ENCODE measurements around the gene ZC3H12A. TPM values are rescaled to one million over a fixed set of nuclear protein-coding genes. Genes with fewer than 3 reads are reported as not detected.
A peak's percentile ranks its signal among the peaks of the same experiment; 100 is the strongest.
"Not testable (repeated sequence)": the region's sequence is repeated elsewhere in the genome, so short reads cannot be mapped to it uniquely, and the experiment has no call there.

ZC3H12A gene
- total and polyA plus RNA-seq, 2 donors = 4.2 to 10.9 TPM

DNA sequence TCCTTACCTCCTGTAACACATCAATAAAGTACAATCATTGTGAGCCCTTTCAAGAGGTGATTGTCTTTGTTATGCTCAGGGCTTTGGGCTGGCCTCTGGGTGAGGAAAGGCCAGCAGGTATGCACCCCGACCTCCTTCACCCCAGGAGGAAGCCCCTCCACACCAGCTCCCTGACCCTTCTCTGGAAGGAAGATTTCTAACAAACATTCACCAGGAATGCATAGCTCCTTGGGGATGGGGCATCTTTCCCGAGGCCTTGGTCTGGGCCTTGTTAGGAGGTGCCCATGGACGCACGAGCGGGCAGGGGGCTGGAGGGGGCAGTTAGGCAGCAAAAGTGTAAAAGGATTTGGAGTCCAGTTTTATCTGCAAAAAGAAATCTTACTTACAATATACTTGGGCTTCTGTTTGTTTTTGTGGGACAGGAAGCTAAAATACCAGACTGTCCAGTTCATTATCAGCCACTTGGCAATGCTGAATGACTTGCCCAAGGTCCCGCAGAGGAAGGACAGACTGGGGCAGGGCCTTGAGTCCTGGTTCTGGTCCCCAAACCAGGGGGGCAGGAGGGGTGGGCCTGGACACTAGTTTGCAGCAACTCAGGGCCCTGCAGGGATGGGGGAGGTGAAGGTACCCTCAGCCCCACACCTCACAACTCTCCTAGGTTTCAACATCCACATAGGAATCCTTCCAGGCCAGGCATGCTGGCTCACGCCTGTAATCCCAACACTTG lies 10.1 kb downstream of the ZC3H12A start:
- DNase-seq (ENCODE audit: extremely low spot score) = no peak
- Histone ChIP-seq H3K36me3 (ENCODE audit: insufficient read depth) (peaks cover 2% of the 10 kb centered on the region), H3K27ac (ENCODE audit: low read depth) (peak overlapping the region; percentile 18), H3K4me1 (ENCODE audit: insufficient read depth) (no peaks in the 10 kb centered on the region), H3K4me3 (ENCODE audit: low read depth, low read length) (no peak overlapping the region)
- WGBS = 77% methylated on average over 7 of the region's 7 CpGs

GRCh38 chr1:37485902-37486679 lies 11.7 kb downstream of the ZC3H12A start:
- whole genome bisulfite sequencing = 34% methylated on average over 6 of the region's 6 CpGs
- no peaks in the 10 kb centered on the region for H3K4me1 ChIP-seq (ENCODE audit: insufficient read depth)
- no peak for DNase-seq (ENCODE audit: extremely low spot score)
- H3K27ac ChIP-seq (ENCODE audit: low read depth) = no peak overlapping the region
- peaks cover 3% of the 10 kb centered on the region for H3K36me3 ChIP-seq (ENCODE audit: insufficient read depth)
- H3K4me3 ChIP-seq (ENCODE audit: low read depth, low read length) = no peak overlapping the region

- 20% methylated on average over 10 of the region's 10 CpGs for WGBS
- DNase-seq (ENCODE audit: extremely low spot score) = no peak
- H3K4me3 ChIP-seq (ENCODE audit: low read depth, low read length) = no peak overlapping the region
- peaks cover 4% of the 10 kb centered on the region for H3K36me3 ChIP-seq (ENCODE audit: insufficient read depth)
- H3K4me1 ChIP-seq (ENCODE audit: insufficient read depth) = no peaks in the 10 kb centered on the region
- H3K27ac ChIP-seq (ENCODE audit: low read depth) = no peak overlapping the region
Observed at GRCh38 chr1:37486680-37487618, 12.6 kb downstream of the ZC3H12A start.

GRCh38 chr1:37487619-37487984 lies 13.2 kb downstream of the ZC3H12A start:
- Histone ChIP-seq H3K36me3 (ENCODE audit: insufficient read depth) (peaks cover 4% of the 10 kb centered on the region), H3K27ac (ENCODE audit: low read depth) (no peak overlapping the region), H3K4me3 (ENCODE audit: low read depth, low read length) (no peak overlapping the region), H3K4me1 (ENCODE audit: insufficient read depth) (no peaks in the 10 kb centered on the region)
- WGBS = 91% methylated on average over 5 of the region's 5 CpGs
- no peak for DNase-seq (ENCODE audit: extremely low spot score)

DNA sequence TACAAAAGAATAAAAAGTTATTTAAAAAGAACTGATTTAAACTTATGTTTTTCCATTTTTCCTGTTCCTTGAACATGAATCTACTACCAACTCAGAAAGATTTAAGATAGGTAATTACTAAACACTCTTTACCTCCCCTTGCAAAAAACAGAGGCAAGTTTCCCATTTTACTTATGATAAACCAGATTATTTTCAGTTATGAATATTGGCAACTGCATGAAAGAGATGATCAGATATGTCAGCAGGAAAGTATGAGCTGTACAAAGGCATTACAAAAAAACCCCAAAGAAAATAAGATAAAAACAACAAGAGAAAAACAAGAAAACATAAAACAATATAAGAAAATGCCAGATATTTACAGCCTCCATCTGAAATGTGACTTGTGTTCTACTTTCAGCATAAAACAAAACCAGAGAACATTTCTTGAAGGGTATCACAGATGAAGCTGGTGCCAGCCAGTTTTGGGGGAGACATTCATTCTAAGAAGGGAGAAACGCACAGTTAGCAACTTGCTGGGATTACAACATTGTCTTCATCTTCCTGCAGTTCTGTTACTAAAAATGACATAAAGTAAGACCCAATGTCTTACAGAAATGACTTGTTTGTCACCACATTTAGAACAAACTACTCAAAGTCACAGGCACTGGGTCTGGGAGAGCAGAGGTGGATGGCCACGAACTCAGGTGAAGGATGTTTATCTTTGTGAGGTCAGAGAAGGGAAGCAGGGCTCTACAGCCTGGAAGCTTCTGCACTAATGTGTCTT lies 19.1 kb downstream of the ZC3H12A start:
- H3K36me3 ChIP-seq (ENCODE audit: insufficient read depth) = peaks cover 4% of the 10 kb centered on the region
- 89% methylated on average over 2 of the region's 2 CpGs for WGBS

GRCh38 chr1:37495875-37496274 lies 21.5 kb downstream of the ZC3H12A start:
- DNase-seq (ENCODE audit: extremely low spot score) = no peak
- H3K4me1 ChIP-seq (ENCODE audit: insufficient read depth) = no peaks in the 10 kb centered on the region
- peaks cover 4% of the 10 kb centered on the region for H3K36me3 ChIP-seq (ENCODE audit: insufficient read depth)
- H3K27ac ChIP-seq (ENCODE audit: low read depth) = no peak overlapping the region
- H3K4me3 ChIP-seq (ENCODE audit: low read depth, low read length) = no peak overlapping the region
- 54% methylated on average over 1 of the region's 1 CpG for WGBS

More for the DNA sequence above, 19.1 kb downstream of the ZC3H12A start:
- H3K27ac ChIP-seq (ENCODE audit: low read depth) = no peak overlapping the region
- H3K4me1 ChIP-seq (ENCODE audit: insufficient read depth) = no peaks in the 10 kb centered on the region
- no peak for DNase-seq (ENCODE audit: extremely low spot score)
- H3K4me3 ChIP-seq (ENCODE audit: low read depth, low read length) = no peak overlapping the region

- no peak for DNase-seq (ENCODE audit: extremely low spot score)
- Histone ChIP-seq H3K36me3 (ENCODE audit: insufficient read depth) (peaks cover 2% of the 10 kb centered on the region), H3K27ac (ENCODE audit: low read depth) (no peak overlapping the region), H3K4me1 (ENCODE audit: insufficient read depth) (no peaks in the 10 kb centered on the region), H3K4me3 (ENCODE audit: low read depth, low read length) (no peak overlapping the region)
- WGBS = 90% methylated on average over 2 of the region's 2 CpGs
Observed at GRCh38 chr1:37497832-37498231, 23.5 kb downstream of the ZC3H12A start.

- H3K27ac ChIP-seq (ENCODE audit: low read depth) = no peak overlapping the region
- peaks cover 2% of the 10 kb centered on the region for H3K36me3 ChIP-seq (ENCODE audit: insufficient read depth)
- H3K4me1 ChIP-seq (ENCODE audit: insufficient read depth) = no peaks in the 10 kb centered on the region
- H3K4me3 ChIP-seq (ENCODE audit: low read depth, low read length) = no peak overlapping the region
- DNase-seq (ENCODE audit: extremely low spot score) = no peak
- WGBS = 58% methylated on average over 4 of the region's 4 CpGs
Observed at GRCh38 chr1:37498872-37499617, 24.7 kb downstream of the ZC3H12A start.

DNA sequence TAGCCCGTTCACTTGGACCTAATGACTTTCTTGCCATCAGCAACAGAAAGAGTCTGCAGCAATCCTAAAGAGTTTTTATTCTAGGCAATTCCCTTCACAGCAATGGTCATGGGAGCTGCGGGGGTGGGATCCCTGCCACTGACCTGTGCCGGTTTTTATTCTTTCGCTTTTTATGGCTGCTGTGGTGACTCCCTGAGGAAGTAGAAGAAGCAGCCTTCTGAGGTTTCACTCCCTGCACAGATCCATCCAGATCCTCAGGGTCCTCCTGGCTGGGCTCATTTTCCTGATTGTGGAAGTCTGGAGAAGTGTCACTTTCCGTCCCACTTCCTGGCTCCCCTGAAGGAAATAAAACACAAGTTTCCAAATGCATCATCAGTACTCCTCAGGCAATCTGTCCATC lies 27.3 kb downstream of the ZC3H12A start:
- peaks cover 2% of the 10 kb centered on the region for H3K36me3 ChIP-seq (ENCODE audit: insufficient read depth)
- no peak for DNase-seq (ENCODE audit: extremely low spot score)
- H3K4me1 ChIP-seq (ENCODE audit: insufficient read depth) = no peaks in the 10 kb centered on the region
- H3K27ac ChIP-seq (ENCODE audit: low read depth) = no peak overlapping the region
- WGBS = 80% methylated on average over 5 of the region's 5 CpGs
- H3K4me3 ChIP-seq (ENCODE audit: low read depth, low read length) = no peak overlapping the region

GRCh38 chr1:37502104-37502503 lies 27.7 kb downstream of the ZC3H12A start:
- Histone ChIP-seq H3K4me1 (ENCODE audit: insufficient read depth) (no peaks in the 10 kb centered on the region), H3K36me3 (ENCODE audit: insufficient read depth) (peaks cover 2% of the 10 kb centered on the region), H3K4me3 (ENCODE audit: low read depth, low read length) (no peak overlapping the region), H3K27ac (ENCODE audit: low read depth) (no peak overlapping the region)
- no peak for DNase-seq (ENCODE audit: extremely low spot score)

- not testable (repeated sequence) for H3K27ac ChIP-seq (ENCODE audit: low read depth); DNase-seq (ENCODE audit: extremely low spot score); H3K4me1 ChIP-seq (ENCODE audit: insufficient read depth); H3K4me3 ChIP-seq (ENCODE audit: low read depth, low read length); H3K36me3 ChIP-seq (ENCODE audit: insufficient read depth)
- 97% methylated on average over 2 of the region's 2 CpGs for WGBS
Observed at GRCh38 chr1:37502791-37503190, 28.4 kb downstream of the ZC3H12A start.

DNA sequence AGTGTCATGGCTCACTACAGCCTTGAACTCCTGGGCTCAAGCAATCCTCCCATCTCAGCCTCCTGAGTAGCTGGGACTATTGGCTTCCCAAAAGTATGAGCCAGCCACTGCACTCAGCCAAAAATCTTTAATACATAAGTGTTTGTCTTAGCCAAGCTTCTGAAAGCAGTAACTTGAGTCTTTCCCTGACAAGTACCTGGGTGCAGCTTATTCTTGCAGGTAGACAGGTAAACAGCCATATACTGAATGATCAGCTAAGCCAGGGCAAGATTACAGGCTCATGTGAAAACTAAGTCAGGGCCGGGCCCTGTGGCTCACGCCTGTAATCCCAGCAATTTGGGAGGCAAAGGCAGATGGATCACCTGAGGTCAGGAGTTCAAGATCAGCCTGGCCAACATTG lies 32.4 kb downstream of the ZC3H12A start:
- no peaks in the 10 kb centered on the region for H3K4me1 ChIP-seq (ENCODE audit: insufficient read depth)
- WGBS = 94% methylated on average over 2 of the region's 2 CpGs
- no peak for DNase-seq (ENCODE audit: extremely low spot score)
- no peak overlapping the region for H3K27ac ChIP-seq (ENCODE audit: low read depth)
- H3K36me3 ChIP-seq (ENCODE audit: insufficient read depth) = peaks cover 2% of the 10 kb centered on the region
- no peak overlapping the region for H3K4me3 ChIP-seq (ENCODE audit: low read depth, low read length)

Measured in urinary bladder (tissue), 4 donors.